GM12873 (cell line): ENCODE data around the gene CWC27.

ENCODE experiments used
- CTCF ChIP-seq: IDR thresholded peaks from 2 replicates; pipeline ENCODE4 v1.5.1; 2012; ENCODE audit warnings: low read depth, mild to moderate bottlenecking, moderate library complexity, low read length, control low read depth; ENCODE audit not compliant: insufficient read depth; ENCODE audit errors: missing control alignments

The CWC27 gene

DNA sequence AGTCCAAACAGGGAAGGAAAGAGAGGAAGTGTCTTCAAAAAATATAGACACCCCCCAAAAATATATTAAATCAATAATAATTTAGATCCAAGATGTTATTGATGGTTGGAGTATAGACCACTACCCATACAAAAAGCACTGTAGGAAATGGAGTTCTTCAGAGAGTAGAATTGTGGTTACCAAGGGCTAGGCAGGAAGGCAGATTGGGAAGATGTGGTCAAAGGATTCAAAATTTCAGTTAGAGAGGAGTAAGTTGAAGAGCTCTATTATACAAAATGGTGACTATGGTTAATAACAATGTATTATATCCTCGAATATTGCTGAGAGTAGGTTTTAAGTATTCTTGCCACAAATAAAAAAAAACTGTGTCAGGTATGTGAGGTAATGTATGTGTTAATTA, 149.4 kb downstream of the CWC27 start:
- no peak for TF ChIP-seq CTCF

- TF ChIP-seq CTCF: no peak
Measured at GRCh38 chr5:64921386-64921785, 152.7 kb downstream of the CWC27 start.

DNA sequence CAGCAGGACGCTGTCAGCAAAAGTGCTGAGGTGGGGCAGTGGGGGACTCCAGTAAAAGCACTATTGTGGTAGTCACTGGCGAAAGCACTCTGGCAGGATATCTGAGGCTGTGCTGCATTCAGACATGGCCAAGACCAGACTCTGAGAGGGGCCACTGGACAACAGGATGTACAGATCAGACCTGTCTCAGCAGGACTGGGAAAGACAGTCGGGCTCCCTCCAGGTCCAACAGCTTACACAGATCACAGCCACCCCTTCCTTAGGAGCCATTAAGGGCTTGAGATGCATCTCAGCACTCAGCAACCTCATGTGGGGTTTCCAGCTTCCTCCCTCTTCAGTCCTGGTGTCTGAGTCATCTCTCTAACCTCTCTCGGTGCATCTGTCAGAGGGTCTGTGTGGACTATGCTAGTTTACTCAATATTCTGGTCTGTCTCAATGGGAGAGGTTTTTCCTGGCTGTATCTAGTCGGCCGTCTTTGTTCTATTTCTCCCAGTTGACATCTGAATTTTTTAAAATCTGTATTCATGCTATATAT, 154.5 kb downstream of the CWC27 start:
- no peak for TF ChIP-seq CTCF

DNA sequence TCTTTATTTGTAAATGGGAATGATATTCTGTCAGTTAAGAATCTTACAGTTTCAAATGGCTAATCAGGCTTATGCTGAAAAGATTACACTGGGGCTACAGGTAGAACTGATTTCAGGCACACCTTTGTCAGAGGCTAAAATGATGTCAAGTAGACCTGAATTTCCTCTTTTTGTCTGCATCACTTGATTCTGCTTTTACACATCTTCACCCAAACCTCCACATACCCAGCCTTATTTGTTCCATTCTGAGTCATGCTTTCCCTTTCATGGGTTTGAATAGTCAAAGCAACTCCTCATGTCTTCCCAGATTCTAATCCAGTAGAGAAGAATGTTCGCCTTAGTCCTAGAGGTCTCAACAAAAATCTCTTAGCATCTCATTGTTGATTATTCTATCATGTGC, 156.4 kb downstream of the CWC27 start:
- TF ChIP-seq CTCF: no peak

DNA sequence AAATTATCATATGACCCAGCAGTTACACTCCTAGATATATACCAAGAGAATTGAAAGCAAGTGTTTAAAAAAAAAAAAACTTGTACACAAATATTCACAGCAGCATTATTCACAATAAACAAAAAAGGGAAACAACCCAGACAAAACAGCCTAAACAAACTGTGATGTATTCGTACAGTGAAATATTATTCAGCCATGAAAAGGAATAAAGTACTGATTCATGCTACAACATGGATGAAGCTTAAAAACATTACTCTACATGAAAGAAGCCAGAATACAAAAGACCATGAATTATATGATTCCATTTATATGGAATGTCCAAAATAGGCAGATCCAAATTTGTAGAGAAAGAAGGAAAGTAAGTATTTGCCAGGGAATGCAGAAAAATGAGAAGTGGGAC, 161.1 kb downstream of the CWC27 start:
- TF ChIP-seq CTCF: no peak

DNA sequence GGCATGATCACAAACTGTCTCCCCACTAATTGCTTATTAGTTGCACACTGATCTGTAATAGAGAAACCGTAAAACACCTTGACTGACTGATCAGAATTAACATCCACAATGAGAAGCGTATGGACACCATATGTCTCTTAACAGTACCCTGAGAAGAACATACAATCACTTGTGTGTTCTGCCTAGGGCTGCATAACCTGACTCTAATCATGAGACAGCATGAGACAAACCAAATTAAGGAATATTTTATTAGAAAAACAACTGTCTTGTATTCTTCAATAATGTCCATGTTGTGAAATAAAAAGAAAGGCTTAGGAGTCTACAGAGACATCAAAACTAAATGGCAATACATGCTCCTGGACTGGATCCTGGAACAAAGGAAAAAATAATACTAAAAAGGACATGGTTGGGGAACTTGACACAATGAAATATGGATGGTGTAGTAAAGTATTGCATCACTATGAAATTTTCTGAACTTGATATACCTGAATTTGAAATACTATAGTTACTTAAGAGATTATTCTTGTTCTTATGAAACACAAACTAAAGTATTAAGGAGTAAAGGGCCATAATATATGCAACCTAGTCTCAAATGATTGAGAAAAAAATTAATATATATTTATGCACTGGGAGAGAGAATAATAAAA, 162.1 kb downstream of the CWC27 start:
- no peak for TF ChIP-seq CTCF

DNA sequence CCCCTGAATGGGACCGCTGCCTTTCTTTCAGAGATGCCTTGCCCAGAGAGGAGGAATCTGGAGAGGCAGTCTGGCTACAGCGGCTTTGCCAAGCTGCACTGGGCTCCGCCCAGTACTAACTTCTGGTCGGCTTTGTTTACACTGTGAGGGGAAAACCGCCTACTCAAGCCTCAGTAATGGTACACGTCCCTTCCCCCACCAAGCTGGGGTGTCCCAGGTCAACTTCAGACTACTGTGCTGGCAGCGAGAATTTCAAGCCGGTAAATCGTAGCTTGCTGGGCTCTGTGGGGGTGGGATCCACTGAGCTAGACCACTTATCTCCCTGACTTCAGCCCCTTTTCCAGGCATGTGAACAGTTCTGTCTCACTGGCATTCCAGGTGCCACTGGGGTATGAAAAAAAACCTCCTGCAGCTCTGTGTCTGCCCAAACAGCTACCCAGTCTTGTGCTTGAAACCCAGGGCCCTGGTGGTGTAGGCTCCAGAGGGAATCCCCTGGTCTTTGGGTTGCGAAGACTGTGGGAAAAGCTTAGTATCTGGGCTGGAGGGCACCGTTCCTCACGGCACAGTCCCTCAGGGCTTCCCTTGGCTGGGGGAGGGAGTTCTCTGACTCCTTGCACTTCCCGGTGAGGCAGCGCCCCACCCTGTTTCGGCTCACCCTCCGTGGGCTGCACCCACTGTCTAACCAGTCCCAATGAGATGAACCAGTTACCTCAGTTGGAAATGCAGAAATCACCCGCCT, 171.2 kb downstream of the CWC27 start:
- TF ChIP-seq CTCF: no peak
